GM08714 (cell line): ENCODE measurements around the gene APOB.
"Not testable (repeated sequence)": the region's sequence is repeated elsewhere in the genome, so short reads cannot be mapped to it uniquely, and the experiment has no call there.

Experiments
- H3K4me3 ChIP-seq: fragments of 200-500 bp; sonication (Bioruptor generic); 2 replicates; pipeline ENCODE4 v1.5.1; 2014; ENCODE audit warnings: mild to moderate bottlenecking, low read length, inconsistent platforms
- ZNF274 ChIP-seq: IDR thresholded peaks from 2 replicates; pipeline ENCODE4 v1.6.1; 2012; ENCODE audit warnings: mild to moderate bottlenecking, low read depth, low read length

Gene APOB

DNA sequence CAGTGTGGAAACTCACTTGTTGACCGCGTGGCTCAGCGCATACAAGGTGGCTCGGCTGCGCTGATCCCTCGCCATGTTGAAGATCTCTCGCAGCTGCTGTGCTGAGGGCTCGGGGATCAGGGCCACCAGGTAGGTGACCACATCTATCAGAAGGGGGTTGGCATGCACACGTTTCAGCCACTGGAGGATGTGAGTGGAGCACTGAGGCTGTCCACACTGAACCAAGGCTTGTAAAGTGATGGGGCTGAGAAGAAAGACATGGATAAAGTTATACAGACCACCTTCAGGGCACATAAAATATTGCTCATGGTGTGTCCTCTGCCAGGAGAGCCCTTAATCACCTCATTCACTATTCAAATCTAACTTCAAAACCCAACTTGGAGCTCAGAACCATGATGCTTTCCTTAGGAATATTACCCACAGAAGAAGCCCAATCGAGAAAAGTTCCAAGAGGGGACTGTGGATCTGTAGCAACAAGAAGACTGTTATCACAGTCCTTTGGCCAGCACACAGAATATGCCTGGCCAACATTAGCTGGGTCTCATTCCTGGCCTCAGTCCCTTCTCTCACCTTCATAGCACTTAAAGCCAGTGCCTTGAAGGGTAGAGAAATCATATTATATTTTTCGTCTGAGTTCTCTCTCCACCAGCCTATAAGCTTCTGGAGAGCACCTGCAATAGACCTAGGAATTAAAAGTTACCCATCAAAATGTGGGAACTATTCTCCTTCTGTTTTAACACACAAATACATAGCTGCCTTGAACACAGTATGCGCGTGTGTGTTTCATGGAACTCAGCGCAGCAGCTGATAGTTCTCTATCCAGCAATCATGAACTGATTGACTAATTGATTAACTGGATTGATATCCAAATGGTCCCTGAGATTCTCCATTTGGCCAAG is 11.3 kb downstream of the APOB start:
- no peak for TF ChIP-seq ZNF274
- no peak overlapping the region for H3K4me3 ChIP-seq

DNA sequence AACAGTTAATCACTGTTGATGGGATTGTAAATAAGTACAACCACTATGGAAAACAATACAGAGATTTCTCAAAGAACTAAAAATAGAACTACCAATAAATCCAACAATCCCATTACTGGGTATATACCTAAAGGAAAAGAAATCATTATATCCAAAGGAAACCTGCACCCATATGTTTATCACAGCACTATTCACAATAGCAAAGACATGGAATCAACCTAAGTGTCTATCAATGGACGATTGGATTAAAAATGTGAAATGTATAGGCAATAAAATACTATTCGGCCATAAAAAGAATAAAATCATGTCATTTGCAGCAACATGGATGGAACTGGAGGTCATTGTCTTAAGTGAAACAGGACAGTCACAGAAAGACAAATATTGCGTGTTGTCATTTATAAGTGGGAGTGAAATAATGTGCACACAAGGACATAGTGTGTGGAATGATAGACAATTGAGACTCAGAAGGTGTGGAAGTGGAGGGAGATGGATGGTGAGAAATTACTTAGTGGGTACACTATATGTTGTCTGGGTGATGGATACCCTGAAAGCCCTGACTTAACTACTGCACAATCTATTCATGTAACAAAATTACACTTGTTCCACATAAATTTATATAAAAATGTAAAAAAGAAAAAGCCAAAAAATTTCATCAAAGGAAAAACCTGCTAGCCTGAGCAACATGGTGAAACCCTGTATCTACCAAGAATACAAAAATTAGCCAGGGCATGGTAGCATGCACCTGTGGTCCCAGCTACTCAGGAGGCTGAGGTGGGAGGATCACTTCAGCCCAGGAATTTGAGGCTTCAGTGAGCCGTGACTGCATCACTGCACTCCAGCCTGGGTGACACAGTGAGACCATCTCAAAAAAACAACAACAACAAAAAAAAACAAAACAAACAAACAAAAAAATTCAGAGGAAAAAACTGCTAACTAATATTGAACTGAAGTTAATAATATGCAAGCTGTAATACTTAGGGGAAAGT is 12.6 kb downstream of the APOB start:
- no peak overlapping the region for H3K4me3 ChIP-seq
- no peak for TF ChIP-seq ZNF274

- no peak overlapping the region for H3K4me3 ChIP-seq
- TF ChIP-seq ZNF274: no peak
Measured at GRCh38 chr2:21029519-21029918, 14.4 kb downstream of the APOB start.

DNA sequence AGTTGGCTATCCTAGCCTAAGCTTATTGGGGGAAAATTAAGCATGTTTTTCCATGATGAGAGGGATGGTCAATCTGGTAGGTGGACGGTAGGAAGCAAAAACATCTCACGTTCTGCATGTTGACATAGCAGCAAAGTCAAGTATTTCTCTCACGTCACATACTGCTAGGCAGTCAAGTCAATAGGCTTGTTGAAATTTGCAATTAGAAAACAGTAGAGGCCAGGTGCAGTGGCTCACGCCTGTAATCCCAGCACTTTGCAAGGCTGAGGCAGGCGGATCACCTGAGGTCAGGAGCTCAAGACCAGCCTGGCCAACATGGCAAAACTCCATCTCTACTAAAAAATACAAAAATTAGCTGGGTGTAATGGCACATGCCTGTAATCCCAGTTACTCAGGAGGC is 14.9 kb downstream of the APOB start:
- H3K4me3 ChIP-seq: not testable (repeated sequence)

DNA sequence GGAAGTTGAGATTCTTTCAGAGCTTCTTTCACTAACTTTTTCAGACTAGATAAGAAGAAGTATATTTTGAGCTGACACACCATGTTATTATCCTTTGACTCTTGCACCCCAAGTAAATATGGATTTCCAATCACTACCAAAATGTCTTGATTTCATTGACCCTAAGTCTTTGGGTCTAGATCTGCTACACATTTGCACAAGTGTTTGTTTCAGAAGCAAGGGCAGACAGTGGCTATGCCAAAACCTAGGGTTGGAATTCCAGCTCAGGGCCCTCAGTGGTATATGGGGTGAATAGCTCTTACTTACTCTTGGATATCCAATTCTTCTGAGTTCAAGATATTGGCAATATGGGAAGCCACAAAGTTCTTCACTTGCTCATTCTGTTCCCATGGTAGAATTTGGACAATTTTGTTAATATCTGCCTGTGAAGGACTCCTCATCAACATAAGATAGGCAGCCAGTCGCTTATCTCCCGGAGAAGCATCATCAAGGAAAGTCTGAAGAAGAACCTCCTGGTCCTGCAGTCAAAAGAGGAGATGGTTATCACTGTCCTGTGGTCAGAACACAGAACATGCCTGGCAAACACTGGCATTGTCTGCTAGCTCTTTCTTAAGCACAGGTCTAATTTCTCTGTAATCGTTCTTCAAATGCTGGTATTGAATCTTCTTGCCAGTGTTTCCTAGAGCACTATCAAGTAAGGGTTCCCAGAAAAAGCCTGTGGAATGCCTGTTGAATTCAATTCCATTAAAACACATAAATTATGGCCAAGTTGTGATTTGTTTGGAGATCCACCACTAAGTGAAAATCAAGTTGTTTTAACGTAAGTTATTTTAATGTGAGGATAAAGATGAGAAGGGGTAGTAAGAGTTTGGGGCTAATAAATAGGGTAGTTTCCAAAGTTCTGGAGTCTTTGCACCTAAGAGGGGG is 15.6 kb downstream of the APOB start:
- TF ChIP-seq ZNF274: no peak
- no peak overlapping the region for H3K4me3 ChIP-seq

- no peak for TF ChIP-seq ZNF274
- H3K4me3 ChIP-seq: no peak overlapping the region
Measured at GRCh38 chr2:21026479-21027282, 17.2 kb downstream of the APOB start.

- H3K4me3 ChIP-seq: no peak overlapping the region
Measured at GRCh38 chr2:21025690-21026478, 18.0 kb downstream of the APOB start.

DNA sequence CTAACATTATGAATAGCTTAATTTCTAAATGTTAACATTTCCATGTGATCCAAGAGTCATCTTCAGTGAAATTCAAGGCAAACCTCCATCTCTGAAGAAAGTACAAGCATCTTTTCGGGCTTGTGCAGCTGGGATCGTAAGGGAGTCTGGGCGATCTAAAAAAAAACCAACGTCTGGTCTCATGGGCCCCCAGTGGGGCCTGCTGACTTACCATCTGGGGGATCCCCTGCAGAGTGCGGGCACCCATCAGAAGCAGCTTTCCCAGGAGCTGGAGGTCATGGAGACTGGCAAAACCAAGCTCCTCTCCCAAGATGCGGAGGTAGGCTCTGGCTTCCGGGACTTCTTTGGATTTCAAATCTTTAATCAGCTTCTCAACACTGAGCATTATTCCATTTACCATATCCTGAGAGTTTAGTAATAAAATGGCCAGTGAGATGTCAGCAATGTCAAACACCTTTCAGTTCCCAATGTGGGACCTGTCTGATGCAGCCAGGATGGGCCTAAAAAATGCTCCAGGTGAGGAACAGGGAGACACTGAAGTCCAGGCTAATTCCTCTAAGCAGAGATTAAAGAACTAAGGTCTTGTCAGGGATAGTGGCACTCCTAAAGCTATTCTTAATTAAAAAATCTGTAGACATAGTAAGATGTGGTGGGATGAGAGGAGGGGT is 19.0 kb downstream of the APOB start:
- TF ChIP-seq ZNF274: no peak

More at GRCh38 chr2:21025690-21026478, 18.0 kb downstream of the APOB start:
- no peak for TF ChIP-seq ZNF274

DNA sequence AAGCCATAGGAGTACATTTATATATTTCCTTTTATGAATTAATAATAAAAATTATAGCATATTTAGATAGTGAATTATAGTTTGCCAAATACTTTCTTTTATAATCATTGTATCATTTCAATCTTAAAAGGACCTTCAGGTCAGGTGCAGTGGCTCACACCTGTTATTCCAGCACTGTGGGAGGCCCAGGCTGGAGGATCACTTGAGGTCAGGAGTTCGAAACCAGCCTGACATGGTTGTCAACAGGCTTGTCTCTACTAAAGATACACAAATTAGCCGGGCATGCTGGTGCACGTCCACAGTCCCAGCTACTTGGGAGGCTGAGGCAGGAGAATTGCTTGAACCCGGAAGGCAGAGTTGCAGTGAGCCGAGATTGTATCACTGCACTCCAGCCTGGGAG is 19.7 kb downstream of the APOB start:
- no peak for TF ChIP-seq ZNF274
- H3K4me3 ChIP-seq: no peak overlapping the region

More for the DNA sequence above, 19.0 kb downstream of the APOB start:
- H3K4me3 ChIP-seq: no peak overlapping the region

DNA sequence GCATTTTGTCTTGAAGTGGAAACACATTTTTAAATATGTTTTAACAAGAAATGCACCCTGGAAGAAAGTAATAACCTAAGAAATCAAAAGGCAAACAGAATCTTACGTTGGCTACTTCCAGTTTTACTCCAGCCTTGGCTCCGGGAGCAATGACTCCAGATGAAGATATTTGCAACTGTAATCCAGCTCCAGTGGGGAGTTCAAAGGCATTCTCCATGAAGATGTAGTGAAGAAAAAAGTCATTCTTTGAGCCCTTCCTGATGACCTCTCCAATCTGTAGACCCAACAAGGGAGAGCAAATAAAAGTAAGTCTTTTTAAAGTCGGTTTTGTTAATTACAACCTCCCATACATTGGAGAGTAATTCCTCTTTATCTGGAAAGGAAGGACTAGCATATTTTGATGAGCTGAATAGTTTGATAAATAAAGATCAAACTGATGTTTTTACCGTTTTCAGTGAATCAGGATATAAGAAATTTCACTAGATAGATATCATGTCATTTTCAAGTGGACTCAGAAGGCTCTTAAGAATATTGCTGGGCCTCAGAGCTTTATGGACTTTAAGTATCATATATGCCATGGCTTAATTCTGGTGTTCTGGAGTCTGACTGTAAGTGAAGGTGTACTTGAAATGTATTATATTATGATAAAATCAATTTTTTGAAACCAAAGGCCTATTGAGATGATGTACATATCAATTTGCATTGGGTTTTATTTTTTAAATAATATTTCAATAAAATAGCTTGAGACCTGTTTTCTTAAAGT is 20.3 kb downstream of the APOB start:
- no peak overlapping the region for H3K4me3 ChIP-seq
- TF ChIP-seq ZNF274: no peak

DNA sequence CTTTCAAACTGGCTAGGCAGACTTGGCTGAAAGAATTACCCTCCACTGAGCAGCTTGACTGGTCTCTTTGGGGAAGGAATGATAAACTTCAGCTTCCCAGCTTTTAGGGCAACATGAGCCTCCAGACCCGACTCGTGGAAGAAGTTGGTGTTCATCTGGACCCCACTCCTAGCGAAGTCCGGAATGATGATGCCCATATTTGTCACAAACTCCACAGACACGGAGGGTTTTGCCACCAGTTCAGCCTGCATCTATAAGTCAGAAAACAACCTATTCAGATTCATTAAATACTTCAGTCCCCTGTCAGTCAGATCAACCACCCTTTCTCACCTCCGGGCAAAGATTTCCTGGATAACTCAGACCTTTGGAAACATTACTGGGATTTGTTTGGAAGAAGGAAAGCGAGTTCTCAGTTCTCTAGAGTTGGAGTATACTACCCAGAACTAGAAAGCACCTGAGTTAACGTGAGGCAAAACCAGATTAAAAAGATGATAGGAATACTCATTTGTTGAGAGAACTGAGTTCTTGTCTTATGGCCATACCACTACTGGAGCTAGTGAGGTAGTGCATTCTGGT is 21.0 kb downstream of the APOB start:
- no peak for TF ChIP-seq ZNF274
- no peak overlapping the region for H3K4me3 ChIP-seq
